C4-2B (cell line): ENCODE measurements around the gene PXYLP1.

ENCODE experiments used
- ZFX ChIP-seq: fragments of 450-650 bp; IDR thresholded peaks from 2 replicates; pipeline ENCODE4 v1.6.1; 2017
- TF ChIP-seq, protein P1 (sequence below): fragments of 450-650 bp; conservative IDR thresholded peaks from 2 replicates; pipeline ENCODE4 v1.5.1; 2017; ENCODE audit warnings: mild to moderate bottlenecking

DNA sequence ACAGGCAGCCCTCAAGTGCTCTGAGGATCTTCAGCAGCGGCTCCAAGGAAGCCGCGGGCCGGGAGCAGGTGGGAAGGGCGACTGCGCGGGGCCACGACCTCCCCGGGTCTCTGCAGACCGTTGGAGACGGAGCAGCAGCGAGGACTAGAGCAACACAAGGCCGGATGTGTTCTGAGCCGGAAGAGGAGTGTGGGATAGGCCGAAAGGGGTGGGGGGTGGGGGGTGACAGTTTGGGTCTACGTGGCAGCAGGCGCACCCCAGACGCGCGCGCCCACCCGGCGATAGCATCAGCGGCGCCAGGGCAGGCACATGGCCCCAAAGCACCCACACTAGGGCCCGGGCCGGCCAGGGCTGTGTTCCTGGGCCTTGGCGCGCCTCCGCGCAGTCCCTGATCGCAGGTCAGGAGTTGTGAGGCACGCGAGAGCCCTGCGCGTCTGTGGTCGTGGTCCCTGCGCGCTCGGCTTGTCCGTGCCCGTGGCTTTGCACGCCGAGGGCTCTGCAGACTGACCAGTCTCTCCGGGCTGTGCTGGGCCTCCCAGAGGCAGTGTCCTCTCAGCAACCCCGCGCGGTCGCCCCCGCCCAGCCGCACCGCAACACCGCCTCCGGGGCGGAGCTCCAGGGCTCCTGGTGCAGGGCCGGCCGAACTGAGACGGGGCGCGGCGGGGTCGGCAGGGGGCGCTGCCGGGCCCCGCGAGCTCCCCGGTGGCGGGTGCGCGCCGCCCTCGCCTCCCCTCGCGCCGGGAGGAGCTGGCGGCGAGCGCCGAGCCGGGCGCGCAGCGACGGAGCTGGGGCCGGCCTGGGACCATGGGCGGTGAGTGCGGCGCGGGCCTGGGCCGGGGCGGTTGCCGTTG lies at the start of gene PXYLP1:
- TF ChIP-seq, protein P1, sequence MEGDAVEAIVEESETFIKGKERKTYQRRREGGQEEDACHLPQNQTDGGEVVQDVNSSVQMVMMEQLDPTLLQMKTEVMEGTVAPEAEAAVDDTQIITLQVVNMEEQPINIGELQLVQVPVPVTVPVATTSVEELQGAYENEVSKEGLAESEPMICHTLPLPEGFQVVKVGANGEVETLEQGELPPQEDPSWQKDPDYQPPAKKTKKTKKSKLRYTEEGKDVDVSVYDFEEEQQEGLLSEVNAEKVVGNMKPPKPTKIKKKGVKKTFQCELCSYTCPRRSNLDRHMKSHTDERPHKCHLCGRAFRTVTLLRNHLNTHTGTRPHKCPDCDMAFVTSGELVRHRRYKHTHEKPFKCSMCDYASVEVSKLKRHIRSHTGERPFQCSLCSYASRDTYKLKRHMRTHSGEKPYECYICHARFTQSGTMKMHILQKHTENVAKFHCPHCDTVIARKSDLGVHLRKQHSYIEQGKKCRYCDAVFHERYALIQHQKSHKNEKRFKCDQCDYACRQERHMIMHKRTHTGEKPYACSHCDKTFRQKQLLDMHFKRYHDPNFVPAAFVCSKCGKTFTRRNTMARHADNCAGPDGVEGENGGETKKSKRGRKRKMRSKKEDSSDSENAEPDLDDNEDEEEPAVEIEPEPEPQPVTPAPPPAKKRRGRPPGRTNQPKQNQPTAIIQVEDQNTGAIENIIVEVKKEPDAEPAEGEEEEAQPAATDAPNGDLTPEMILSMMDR, result peak; percentile 100
- TF ChIP-seq ZFX, result peak; percentile 68; the same call in 1 of the 2 replicates
